Measurements from ENCODE around the gene UBE2F. TPM values are rescaled to one million over a fixed set of nuclear protein-coding genes. Genes with fewer than 3 reads are reported as not detected.
"Not testable (repeated sequence)": the region's sequence is repeated elsewhere in the genome, so short reads cannot be mapped to it uniquely, and the experiment has no call there.

The UBE2F gene
- total RNA-seq, 2 donors from 2014 or later, result 64.5 to 175 TPM

DNA sequence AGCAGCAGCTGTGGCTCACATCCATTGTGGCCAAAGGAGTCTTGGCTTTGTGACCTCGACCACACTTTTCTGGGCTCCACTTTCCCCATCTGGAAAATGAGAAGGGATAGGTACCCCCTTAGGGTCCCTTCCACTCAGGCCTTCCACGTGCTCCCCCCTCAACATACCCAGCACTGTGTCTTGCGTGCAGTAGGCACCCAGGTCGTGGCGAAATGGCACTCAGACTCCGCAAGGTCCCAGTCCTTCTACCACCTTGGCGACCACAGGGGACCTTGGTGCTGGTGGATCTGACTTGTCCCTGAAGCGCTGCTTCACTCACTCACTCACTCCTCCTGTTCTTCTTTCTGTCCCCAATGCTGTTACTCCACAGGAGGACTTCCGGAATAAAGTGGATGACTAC lies 74.1 kb downstream of the UBE2F start:
- no peaks in the 10 kb centered on the region for H3K9me3 Mint-ChIP-seq
- DNase-seq (ENCODE audit: low spot score in 2 of 2), result no peak
- H3K27ac Mint-ChIP-seq, result no peak overlapping the region
- peaks cover 25 to 33% of the 10 kb centered on the region in 2 donors for H3K36me3 Mint-ChIP-seq
- no peak for ATAC-seq

DNA sequence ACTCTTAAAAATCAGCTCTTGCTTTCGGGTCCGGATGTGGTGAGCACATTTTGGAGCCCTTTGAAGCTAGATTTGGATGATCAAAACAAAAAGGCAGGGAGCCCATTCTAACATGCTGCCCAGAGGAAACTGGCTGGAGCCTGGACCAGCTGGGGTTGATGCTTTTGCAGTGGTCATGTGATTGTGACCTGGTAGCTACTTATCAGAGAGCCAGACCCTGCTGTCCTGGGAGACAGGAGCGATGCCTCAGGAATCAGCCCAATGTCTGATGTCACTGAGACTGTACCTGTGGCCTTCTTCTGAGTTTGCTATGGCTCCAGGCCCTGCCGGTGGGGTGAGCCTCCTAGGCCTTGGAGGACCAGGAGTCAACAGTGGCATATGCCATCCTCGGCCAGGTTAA lies 75.3 kb downstream of the UBE2F start:
- DNase-seq (ENCODE audit: low spot score in 2 of 2) (no peak), ATAC-seq (peak in 1 of 2 donors; percentile 25)
- Mint-ChIP-seq H3K9me3 (peaks cover 0 to 3% of the 10 kb centered on the region in 2 donors), H3K36me3 (peaks cover 35 to 42% of the 10 kb centered on the region in 2 donors), H3K27ac (peak overlapping the region in 1 of 2 donors; percentile 57)

DNA sequence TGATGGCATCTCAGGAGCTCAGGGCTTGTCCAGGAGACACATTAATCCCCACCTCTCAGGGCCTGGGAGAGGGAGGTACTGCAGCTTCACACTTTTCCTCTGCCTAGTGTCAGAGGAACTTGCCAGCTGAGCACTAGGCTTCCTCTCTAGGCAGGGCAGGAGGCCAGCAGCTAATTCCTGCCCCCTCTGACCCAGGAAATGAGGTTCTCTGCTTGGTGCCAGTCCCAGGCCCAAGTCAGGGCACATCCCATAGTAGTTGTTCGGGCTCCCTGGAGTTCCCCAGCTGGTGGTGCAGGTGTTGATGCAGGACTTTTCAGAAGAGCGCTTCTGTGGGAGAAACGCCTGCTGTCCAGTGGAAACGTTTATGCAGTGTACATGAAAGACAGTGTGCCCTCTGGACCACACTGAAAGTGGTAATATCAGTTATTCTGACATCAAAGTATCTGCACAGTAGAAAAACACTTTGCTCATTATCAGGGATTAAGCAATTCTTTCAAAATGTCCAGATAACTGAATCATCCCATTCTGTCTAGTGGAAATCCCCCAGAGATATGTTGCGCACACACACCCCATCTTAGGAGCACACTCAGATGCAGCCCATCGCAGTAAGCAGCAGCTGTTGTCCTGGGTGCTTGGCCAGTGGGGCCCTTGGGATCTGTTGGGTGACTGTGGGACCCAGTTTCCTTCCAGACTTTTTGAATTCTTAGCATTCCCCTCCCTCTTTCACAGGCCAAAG lies 76.2 kb downstream of the UBE2F start:
- DNase-seq (ENCODE audit: low spot score in 2 of 2), result no peak
- H3K36me3 Mint-ChIP-seq, result peaks cover 39 to 51% of the 10 kb centered on the region in 2 donors
- ATAC-seq, result peak in 1 of 2 donors; percentile 41
- peak overlapping the region; percentile 57 to 91 for H3K27ac Mint-ChIP-seq
- H3K9me3 Mint-ChIP-seq, result peaks cover 4 to 9% of the 10 kb centered on the region in 2 donors

DNA sequence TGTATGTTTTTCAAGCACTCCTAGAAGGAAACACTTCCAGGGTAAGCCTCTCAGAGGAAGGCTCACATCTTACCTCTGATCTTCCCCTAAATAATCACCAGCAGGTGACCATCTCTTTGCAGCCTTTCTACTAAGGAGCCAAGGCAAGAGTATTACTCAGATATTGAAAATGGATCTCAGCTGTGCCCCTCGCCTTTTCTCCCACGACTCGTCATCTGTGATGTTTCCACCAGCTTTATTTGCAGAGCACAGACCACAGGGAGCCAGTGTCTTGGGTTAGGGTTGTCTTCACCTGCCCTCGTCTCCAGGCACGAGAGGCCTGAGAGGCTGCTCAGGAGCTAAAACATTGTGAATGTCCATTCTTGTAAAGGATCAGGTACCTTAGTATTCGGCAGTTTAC lies 77.0 kb downstream of the UBE2F start:
- peak overlapping the region in 1 of 2 donors; percentile 38 for H3K27ac Mint-ChIP-seq
- no peak for ATAC-seq

DNA sequence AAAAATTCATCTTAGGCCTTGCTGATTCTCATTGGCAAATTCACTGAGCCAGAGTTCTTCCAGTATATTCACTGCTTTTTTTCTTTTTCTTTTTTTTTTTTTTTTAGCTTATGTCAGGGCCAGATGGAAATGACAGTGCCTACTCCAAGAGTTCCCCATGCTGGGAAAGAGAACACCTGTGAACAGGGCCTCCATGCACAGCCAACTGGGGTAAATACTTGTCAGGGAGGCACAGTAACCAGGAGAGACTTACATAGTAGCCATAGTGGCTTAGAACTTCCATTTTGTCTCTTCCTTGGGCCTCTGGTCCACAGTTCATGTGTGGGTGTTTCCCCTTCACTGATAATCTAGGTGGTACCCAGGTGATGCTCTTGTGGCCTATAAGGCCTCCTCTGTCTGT lies 78.8 kb downstream of the UBE2F start:
- DNase-seq (ENCODE audit: low spot score in 2 of 2), result no peak
- peaks cover 38 to 53% of the 10 kb centered on the region in 2 donors for H3K36me3 Mint-ChIP-seq
- H3K9me3 Mint-ChIP-seq, result peaks cover 5 to 10% of the 10 kb centered on the region in 2 donors
- H3K27ac Mint-ChIP-seq, result peak overlapping the region in 1 of 2 donors; percentile 70
- ATAC-seq, result no peak

More for the DNA sequence above, 77.0 kb downstream of the UBE2F start:
- H3K9me3 Mint-ChIP-seq, result peaks cover 5 to 10% of the 10 kb centered on the region in 2 donors
- DNase-seq (ENCODE audit: low spot score in 2 of 2), result no peak
- peaks cover 38 to 53% of the 10 kb centered on the region in 2 donors for H3K36me3 Mint-ChIP-seq

DNA sequence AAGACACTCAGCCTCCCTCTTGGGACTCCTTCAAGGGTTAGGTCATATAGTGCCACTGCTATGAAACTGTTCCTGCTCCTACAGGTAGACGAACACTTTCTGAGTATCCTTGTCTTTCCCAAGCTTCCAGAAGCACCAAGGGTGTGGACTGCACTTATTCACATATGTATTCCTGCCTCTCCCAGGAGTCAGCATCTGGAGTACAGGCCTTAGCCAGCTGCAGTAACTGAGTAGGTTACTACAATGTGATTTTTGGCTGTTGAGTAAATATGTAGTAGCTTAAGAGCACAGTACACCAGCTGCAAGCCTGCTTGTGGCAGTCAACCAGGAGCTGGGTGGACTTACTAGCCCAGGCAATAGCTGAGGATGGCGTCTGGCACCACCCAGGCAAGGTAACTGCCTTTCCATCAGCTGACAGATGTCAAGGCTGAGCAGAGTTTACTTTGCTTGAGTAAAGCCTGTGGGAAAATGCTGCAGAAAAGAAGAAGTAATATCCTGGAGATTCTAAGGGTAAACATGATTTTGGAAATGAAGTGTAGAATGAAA lies 80.0 kb downstream of the UBE2F start:
- DNase-seq (ENCODE audit: low spot score in 2 of 2) (no peak), ATAC-seq (no peak)
- peak overlapping the region; percentile 12 to 70 for H3K27ac Mint-ChIP-seq
- peaks cover 32 to 44% of the 10 kb centered on the region in 2 donors for H3K36me3 Mint-ChIP-seq
- H3K9me3 Mint-ChIP-seq, result peaks cover 5 to 10% of the 10 kb centered on the region in 2 donors

DNA sequence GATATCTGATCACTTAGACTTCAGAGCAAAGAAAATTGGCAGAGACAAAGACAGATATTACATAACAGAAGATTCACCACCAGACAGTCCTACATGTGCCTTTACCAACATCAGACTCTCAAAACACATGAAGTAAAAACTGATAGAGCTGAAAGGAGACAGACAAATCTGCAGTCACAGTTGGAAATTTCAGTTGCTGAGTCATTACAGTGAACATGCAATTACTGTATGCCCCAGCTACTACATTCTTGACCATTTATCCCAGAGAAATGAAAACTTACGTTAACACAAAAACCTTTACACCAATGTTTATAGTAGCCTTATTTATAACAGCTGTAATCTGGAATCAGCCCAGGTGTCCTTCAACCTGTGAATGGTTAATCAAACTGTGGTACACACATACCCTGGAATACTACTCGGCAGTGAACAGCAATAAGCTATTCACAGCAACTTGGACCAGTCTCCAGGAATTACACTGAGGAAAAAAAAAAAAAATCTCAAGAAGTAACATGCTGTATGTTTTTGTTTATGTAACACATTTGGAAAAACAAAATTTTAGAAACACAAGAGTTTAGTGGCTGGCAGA lies 86.5 kb downstream of the UBE2F start:
- ATAC-seq (no peak), DNase-seq (ENCODE audit: low spot score in 2 of 2) (no peak)
- Mint-ChIP-seq H3K9me3 (no peaks in the 10 kb centered on the region), H3K27ac (no peak overlapping the region), H3K36me3 (no peaks in the 10 kb centered on the region)

DNA sequence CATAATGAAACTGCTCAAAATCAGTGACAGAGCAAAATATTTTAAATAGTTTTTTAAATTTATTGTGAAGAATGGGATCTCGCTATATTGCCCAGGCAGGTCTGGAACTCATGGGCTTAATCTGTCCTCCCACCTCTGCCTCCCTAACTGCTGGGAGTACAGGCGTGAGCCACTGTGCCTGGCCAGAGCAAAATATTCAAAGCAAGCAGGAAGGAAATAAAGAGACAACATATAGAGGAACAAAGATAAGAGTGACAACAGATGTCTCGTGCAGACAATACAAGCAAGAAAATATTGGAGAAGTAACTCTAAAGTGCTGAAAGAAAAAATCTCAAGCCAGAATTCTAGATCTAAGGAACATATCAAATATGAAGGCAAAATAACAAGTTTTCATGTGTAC lies 89.0 kb downstream of the UBE2F start:
- DNase-seq (ENCODE audit: low spot score in 2 of 2), result no peak
- no peak for ATAC-seq
- Mint-ChIP-seq H3K9me3 (peaks cover 0 to 4% of the 10 kb centered on the region in 2 donors), H3K27ac (no peak overlapping the region), H3K36me3 (peaks cover 6 to 11% of the 10 kb centered on the region in 2 donors)

DNA sequence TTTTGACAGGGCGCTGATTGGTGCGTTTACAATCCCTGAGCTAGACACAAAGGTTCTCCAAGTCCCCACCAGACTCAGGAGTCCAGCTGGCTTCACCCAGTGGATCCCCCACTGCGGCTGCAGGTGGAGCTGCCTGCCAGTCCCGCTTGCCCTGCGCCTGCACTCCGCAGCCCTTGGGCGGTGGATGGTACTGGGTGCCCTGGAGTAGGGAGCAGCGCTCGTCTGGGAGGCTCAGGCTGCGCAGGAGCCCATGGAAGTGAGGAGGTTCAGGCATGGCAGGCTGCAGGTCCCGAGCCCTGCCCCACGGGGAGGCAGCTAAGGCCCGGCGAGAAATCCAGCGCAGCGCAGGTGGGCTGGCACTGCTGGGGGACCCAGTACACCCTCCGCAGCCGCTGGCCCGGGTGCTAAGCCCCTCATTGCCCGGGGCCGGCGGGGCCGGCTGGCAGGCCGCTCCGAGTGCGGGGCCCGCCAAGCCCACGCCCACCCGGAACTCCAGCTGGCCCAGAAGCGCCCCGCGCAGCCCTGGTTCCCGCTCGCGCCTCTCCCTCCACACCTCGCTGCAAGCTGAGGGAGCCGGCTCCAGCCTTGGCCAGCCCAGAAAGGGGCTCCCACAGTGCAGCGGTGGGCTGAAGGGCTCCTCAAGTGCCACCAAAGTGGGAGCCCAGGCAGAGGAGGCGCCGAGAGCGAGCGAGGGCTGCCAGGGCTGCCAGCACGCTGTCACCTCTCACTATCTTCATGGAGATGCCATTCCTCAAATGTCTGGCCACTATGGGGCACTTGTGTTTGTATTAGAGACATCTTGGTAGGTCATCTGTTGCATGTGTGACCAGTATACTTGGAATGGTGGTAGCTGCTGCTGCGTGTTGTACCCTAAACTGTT lies 91.1 kb downstream of the UBE2F start:
- not testable (repeated sequence) for ATAC-seq; H3K27ac Mint-ChIP-seq; DNase-seq (ENCODE audit: low spot score in 2 of 2); H3K9me3 Mint-ChIP-seq
- H3K36me3 Mint-ChIP-seq, result peaks cover 16 to 21% of the 10 kb centered on the region in 2 donors

DNA sequence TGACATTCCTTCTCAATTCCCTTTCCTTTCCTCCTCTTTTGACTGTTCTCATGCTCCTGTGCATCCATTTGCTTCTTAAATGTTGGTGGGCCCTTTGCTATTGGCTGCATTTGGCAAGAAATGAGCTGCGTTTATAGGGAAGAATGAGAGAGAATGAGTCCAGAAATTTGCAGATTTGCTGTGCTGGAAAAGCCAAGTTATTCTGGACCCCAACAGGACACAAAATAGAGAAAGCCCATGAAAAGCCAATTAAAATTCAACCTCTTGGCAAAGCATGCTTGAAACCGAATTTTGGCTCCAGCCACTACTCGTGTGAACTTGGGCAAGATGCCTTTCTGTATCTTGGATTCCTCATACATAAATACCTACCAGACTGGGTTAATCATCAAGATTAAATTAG lies 92.7 kb downstream of the UBE2F start:
- Mint-ChIP-seq H3K27ac (peak overlapping the region in 1 of 2 donors; percentile 92), H3K9me3 (peaks cover 0 to 4% of the 10 kb centered on the region in 2 donors), H3K36me3 (peaks cover 16 to 21% of the 10 kb centered on the region in 2 donors)
- ATAC-seq (no peak), DNase-seq (ENCODE audit: low spot score in 2 of 2) (no peak)

DNA sequence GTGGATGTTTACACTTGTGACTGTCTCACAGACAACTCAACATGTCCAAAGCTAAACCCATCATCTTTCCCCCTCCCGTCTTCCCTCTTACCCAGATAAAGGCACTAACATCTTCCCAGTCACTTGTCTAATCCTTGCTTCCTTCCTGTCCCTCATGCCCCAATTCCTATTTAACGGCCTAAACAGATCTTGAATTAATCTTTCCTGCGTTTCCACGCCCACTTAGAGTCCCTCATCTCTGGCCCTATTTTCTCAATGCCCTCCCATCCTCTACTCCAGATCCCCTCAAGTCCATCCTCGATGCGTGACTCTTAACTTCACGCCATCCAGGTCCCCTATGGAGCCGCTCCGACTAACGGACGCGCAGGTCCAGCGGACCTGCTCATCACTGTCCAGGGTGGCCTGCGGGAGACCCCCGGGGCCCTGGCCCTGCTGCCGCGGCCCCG lies 93.3 kb downstream of the UBE2F start:
- no peak for ATAC-seq
- peaks cover 0 to 4% of the 10 kb centered on the region in 2 donors for H3K9me3 Mint-ChIP-seq
- H3K36me3 Mint-ChIP-seq, result peaks cover 19 to 25% of the 10 kb centered on the region in 2 donors
- peak overlapping the region; percentile 85 to 92 for H3K27ac Mint-ChIP-seq
- no peak for DNase-seq (ENCODE audit: low spot score in 2 of 2)

DNA sequence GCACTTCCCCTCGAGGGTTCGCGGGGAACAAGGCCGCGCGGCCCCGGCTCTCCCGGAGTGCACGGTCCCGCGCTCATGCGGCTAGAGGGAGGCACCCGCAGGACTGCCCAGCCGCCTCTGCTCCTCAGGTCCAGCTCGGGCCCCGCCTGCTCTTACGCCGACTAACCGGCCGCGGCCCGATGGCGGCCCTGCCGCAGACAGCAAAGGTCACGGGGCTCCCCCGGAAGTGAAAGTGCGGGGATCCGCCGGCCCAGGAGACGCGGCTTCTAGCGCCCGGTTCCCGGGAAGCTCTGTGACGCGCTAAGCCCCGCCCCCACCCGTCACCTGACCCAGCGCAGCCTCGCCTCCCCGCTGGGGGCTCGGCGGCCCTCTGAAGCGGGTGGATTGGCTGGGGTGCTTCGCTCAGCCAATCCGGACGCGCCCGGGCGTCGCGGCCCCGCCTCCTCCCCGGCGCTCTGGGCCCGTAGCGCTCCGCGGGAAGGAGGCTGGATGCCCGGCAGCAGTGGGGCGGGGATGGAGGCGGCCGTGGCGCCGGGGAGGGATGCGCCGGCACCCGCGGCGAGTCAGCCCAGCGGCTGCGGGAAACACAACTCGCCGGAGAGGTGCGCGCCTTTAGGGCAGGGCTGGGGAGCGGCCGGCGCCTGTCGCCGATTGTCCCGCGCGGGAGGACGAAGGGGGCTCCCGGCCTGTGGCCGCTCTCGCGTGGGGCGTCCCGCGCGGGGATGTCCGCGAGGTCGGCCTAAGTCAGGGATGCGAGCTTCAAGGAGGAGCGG lies 93.9 kb downstream of the UBE2F start, which contains the start of gene SCLY:
SCLY (plus strand) TSS at position 460 of the 773 bp plus-strand sequence; CDS start at position 514, 54 bp downstream.
- peaks cover 21 to 31% of the 10 kb centered on the region in 2 donors for H3K36me3 Mint-ChIP-seq
- H3K9me3 Mint-ChIP-seq, result peaks cover 0 to 4% of the 10 kb centered on the region in 2 donors
- ATAC-seq, result peak; percentile 95 to 98

DNA sequence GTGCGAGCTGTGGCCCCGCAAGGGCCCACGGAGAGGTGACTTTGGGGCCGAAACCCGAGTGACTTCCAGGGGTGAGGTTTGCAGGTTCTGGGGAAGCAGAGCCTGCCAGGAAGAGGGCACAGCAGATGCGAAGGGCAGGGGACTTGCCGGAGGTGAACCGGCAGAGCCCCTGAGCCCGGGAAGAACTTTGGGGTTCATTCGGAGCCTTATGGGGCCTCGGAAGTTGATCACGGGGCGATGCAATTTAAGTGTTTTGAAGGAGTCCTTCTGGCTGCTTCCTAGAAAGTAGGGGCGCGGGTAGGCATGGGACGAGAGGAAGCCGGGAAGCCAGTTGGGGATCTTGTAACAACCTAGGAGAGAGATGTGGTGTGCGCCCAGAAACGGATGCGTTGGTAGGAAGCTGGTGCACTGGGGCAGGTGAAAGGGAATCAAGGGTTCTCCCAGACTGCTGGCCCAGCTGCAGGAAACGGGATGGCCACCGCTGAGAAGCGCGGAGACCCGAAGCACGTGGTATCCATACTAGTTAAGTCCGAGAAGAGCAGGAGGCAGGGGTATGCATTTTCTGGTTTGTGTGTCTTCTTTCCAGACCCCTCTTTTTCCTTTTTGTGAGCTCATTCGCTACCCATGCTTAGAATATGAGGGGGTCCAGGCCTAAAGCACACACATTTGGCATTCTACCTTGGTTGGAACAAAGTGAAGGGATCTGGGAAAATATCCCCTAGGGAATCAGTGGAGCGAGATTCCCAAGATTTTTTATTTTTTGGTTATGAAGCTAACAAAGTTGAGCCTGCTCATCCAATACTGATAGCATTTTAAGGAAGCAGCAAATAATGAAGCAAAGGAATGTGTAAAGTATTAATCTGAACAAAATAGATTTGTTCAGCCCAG lies 94.7 kb downstream of the UBE2F start:
- DNase-seq (ENCODE audit: low spot score in 2 of 2) (no peak), ATAC-seq (peak; percentile 1)
- Mint-ChIP-seq H3K36me3 (peaks cover 24 to 39% of the 10 kb centered on the region in 2 donors), H3K27ac (peak overlapping the region; percentile 92 to 97), H3K9me3 (peaks cover 0 to 11% of the 10 kb centered on the region in 2 donors)

More for the DNA sequence above, 93.9 kb downstream of the UBE2F start, which contains the start of gene SCLY:
- peak within 1 kb of the TSS; percentile 92 to 97 for H3K27ac Mint-ChIP-seq
- DNase-seq (ENCODE audit: low spot score in 2 of 2), result peak; percentile 93 to 97

DNA sequence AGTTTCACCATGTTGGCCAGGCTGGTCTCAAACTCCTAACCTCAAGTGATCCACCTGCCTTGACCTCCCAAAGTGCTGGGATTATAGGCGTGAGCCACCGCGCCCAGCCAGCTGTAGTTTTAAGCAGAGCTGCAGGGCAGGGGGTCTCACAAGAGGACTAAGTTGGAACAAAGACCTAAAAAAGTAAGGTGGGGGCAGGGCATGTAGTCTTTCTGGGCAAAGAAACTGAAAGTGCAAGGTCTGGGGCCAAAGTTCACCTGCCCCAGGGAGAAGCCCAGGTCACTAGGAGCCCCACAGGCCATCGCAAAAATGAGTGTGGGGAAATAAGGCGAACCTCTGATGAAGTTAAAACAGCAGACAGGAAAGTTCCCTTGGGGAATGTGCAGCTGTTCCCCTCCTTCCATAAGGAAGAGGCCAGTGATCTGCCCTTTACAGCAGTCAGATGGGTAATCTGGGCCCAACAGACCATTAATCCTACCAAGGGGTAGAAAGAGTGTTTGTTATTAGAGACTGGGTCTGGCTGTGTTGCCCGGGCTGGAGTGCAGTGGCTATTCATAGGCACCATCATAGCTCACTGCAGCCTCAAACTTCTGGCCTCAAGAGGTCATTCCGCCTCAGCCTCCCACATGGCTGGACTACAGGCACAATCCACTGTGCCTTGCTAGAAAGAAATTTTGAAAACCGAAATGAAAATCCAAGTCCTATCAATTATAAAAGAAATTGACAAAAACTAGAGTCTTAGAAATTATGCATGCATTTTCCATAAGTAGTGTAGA lies 96.8 kb downstream of the UBE2F start:
- ATAC-seq (no peak), DNase-seq (ENCODE audit: low spot score in 2 of 2) (no peak)
- peaks cover 0 to 15% of the 10 kb centered on the region in 2 donors for H3K9me3 Mint-ChIP-seq
- H3K36me3 Mint-ChIP-seq, result peaks cover 40 to 59% of the 10 kb centered on the region in 2 donors
- H3K27ac Mint-ChIP-seq, result peak overlapping the region; percentile 22 to 92
